Mesendoderm (in vitro differentiated cells): Measurements from ENCODE around the gene NLK.

Experiments
- DNase-seq: peaks from one replicate; pipeline ENCODE4 v3.0.0; 2013
- H2AK5ac ChIP-seq: 2 replicates; pipeline ENCODE4 v1.6.1; 2013; ENCODE audit warnings: low read length, inconsistent platforms
- H2BK120ac ChIP-seq: 2 replicates; pipeline ENCODE4 v1.6.1; 2013; ENCODE audit warnings: low read depth, mild to moderate bottlenecking, low read length, moderate library complexity, mixed read lengths
- H2BK15ac ChIP-seq: replicated peaks from 2 replicates; pipeline ENCODE4 v1.6.1; 2013; ENCODE audit warnings: low read depth, mild to moderate bottlenecking, moderate library complexity
- H2BK5ac ChIP-seq: 2 replicates; pipeline ENCODE4 v1.6.1; 2013; ENCODE audit warnings: low read length, inconsistent platforms
- H3K18ac ChIP-seq: 2 replicates; pipeline ENCODE4 v1.6.1; 2013; ENCODE audit warnings: mild to moderate bottlenecking, low read length, mixed read lengths
- H3K23ac ChIP-seq: one replicate; pipeline ENCODE4 v1.6.1; 2013; ENCODE audit warnings: low read length
- H3K27ac ChIP-seq: 2 replicates; pipeline ENCODE4 v1.5.1; 2013; ENCODE audit warnings: low read depth, mild to moderate bottlenecking, inconsistent platforms, low read length, moderate library complexity
- H3K27me3 ChIP-seq: 2 replicates; pipeline ENCODE4 v1.6.1; 2013; ENCODE audit warnings: low read length, control low read depth, mild to moderate bottlenecking, inconsistent platforms; ENCODE audit not compliant: insufficient read depth, poor library complexity
- H3K36me3 ChIP-seq: 2 replicates; pipeline ENCODE4 v1.6.1; 2013; ENCODE audit warnings: low read length, inconsistent platforms; ENCODE audit not compliant: control insufficient read depth, insufficient read depth
- H3K4ac ChIP-seq: one replicate; pipeline ENCODE4 v1.6.1; 2013; ENCODE audit warnings: low read depth, mild to moderate bottlenecking, low read length, moderate library complexity
- H3K4me1 ChIP-seq: 2 replicates; pipeline ENCODE4 v1.6.1; 2013; ENCODE audit warnings: low read depth, low read length, inconsistent platforms; ENCODE audit not compliant: control insufficient read depth
- H3K4me2 ChIP-seq: 2 replicates; pipeline ENCODE4 v1.6.1; 2013; ENCODE audit warnings: low read length
- H3K4me3 ChIP-seq: 2 replicates; pipeline ENCODE4 v1.5.1; 2013; ENCODE audit warnings: mild to moderate bottlenecking, low read length
- H3K56ac ChIP-seq: one replicate; pipeline ENCODE4 v1.6.1; 2013; ENCODE audit warnings: low read length
- H3K79me1 ChIP-seq: 2 replicates; pipeline ENCODE4 v1.6.1; 2013; ENCODE audit warnings: low read length, inconsistent platforms
- H3K79me2 ChIP-seq: 2 replicates; pipeline ENCODE4 v1.6.1; 2013; ENCODE audit warnings: mild to moderate bottlenecking, low read length; ENCODE audit not compliant: control insufficient read depth, insufficient read depth
- H3K9ac ChIP-seq: 2 replicates; pipeline ENCODE4 v1.6.1; 2013; ENCODE audit warnings: low read length, inconsistent platforms
- H4K5ac ChIP-seq: one replicate; pipeline ENCODE4 v1.6.1; 2013; ENCODE audit warnings: low read length
- H4K8ac ChIP-seq: one replicate; pipeline ENCODE4 v1.6.1; 2013; ENCODE audit warnings: low read depth, mild to moderate bottlenecking, control low read depth, low read length, moderate library complexity
- WGBS: extraction: QIAGEN DNeasy Blood & Tissue Kit; methylation state at CpG from one replicate; pipeline ENCODE4 v1.1.7; 2013; ENCODE audit warnings: low lambda C conversion rate, missing lambda C conversion rate; ENCODE audit not compliant: insufficient coverage; ENCODE audit errors: extremely low coverage; 5-methylcytosine and 5-hydroxymethylcytosine counted together

The NLK gene

GRCh38 chr17:28008513-28008912 lies 34.0 kb upstream of the NLK start:
- H3K79me1 ChIP-seq: no peaks in the 10 kb centered on the region
- H3K9ac ChIP-seq: no peak overlapping the region
- no peaks in the 10 kb centered on the region for H3K27me3 ChIP-seq
- no peak overlapping the region for H4K8ac ChIP-seq
- no peaks in the 10 kb centered on the region for H3K79me2 ChIP-seq
- no CpG with 5 or more reads among the region's 2 CpGs for WGBS
- H2AK5ac ChIP-seq: no peak overlapping the region
- no peak overlapping the region for H4K5ac ChIP-seq
- DNase-seq: peak; percentile 90
- H3K4ac ChIP-seq: no peak overlapping the region
- no peak overlapping the region for H3K18ac ChIP-seq
- H2BK5ac ChIP-seq: no peak overlapping the region
- no peak overlapping the region for H2BK120ac ChIP-seq
- H3K4me2 ChIP-seq: no peak overlapping the region
- no peaks in the 10 kb centered on the region for H3K4me1 ChIP-seq
- no peak overlapping the region for H3K27ac ChIP-seq
- no peaks in the 10 kb centered on the region for H3K36me3 ChIP-seq
- H2BK15ac ChIP-seq: no peak overlapping the region
- H3K23ac ChIP-seq: no peak overlapping the region
- no peak overlapping the region for H3K56ac ChIP-seq
- H3K4me3 ChIP-seq: no peak overlapping the region

DNA sequence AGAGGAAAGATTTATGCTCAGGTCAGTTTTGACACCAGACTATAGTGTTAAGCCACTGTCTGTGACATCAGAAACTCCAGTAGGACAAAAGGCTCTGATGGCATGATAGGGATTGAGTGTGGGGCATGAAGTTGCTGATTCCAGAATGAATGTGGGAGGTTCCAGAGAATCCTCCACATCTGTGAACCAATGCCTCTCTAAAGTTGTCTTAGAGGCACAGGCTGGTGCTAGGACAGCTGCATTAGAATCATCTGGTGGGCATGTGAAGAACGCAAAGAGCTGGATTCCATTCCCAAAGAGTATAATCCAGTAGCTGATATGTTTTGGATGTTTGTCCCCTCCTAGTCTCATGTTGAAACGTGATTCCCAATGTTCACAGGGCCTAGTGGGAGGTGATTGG lies 32.1 kb upstream of the NLK start:
- Histone ChIP-seq H3K56ac (no peak overlapping the region), H3K27me3 (no peaks in the 10 kb centered on the region), H2BK15ac (no peak overlapping the region), H3K79me2 (no peaks in the 10 kb centered on the region), H3K79me1 (no peaks in the 10 kb centered on the region), H2BK120ac (no peak overlapping the region), H3K18ac (no peak overlapping the region), H4K5ac (no peak overlapping the region), H3K27ac (no peak overlapping the region), H3K4ac (no peak overlapping the region), H3K4me2 (no peak overlapping the region), H2AK5ac (no peak overlapping the region), H4K8ac (no peak overlapping the region), H3K4me1 (no peaks in the 10 kb centered on the region), H3K23ac (no peak overlapping the region), H3K9ac (no peak overlapping the region), H3K36me3 (no peaks in the 10 kb centered on the region), H3K4me3 (no peak overlapping the region), H2BK5ac (no peak overlapping the region)
- no peak for DNase-seq
- no CpG with 5 or more reads among the region's 2 CpGs for WGBS

DNA sequence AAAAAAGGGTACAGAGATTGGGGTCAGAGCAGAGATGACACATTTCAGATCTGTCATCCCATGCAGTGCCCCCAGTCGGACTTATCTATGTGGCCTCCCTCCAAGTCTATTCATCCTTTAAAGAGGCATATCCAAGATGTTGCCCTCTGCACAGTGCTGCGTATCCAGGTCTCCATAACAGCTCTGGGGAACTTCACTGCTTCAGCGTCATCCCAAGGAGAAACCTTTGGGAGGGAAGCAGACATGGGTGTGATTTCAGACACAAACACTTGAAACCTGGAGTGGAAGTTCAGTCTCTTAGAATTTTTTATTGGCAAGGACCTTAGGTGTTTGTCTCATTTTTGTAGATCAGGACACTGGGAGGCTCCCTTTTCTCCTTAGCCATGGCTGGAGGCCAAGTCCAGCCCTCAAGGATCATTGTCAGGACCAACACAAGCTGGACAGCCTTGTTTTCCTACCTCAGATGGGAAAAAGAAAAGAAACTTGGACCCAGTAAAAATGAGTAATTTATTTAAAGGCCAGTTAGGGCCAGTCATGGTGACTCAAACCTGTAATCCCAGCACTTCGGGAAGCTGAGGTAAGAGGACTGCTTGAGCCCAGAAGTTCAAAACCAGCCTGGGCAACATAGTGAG lies 23.9 kb upstream of the NLK start:
- Histone ChIP-seq H4K5ac (no peak overlapping the region), H3K27me3 (no peaks in the 10 kb centered on the region), H3K79me1 (no peaks in the 10 kb centered on the region), H3K9ac (no peak overlapping the region), H3K23ac (no peak overlapping the region), H2BK5ac (no peak overlapping the region), H3K79me2 (no peaks in the 10 kb centered on the region), H2AK5ac (no peak overlapping the region), H3K4me2 (no peak overlapping the region), H3K18ac (no peak overlapping the region), H3K4me1 (no peaks in the 10 kb centered on the region), H3K27ac (no peak overlapping the region), H3K56ac (no peak overlapping the region), H4K8ac (no peak overlapping the region), H3K36me3 (no peaks in the 10 kb centered on the region), H3K4ac (no peak overlapping the region), H2BK120ac (no peak overlapping the region), H3K4me3 (no peak overlapping the region), H2BK15ac (no peak overlapping the region)
- DNase-seq: no peak
- WGBS: no CpG with 5 or more reads among the region's 4 CpGs

DNA sequence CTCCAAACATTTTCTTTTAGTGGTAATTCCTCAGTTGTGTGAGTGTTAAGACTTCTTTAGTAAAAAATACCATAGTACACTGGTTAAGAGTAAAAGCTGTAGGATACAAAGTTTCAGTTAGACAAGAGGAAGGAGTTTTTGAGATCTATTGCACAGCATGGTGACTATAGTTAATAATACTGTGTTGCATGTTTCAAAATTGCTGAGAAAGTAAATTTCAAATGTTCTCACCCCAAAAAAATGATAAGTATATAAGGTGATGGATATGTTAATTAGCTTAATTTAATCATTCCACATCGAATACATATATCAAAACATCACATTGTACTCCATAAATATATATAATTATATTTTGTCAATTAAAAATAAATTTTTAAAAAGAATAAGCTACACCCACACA lies 22.0 kb upstream of the NLK start:
- Histone ChIP-seq H3K23ac (no peak overlapping the region), H3K27ac (no peak overlapping the region), H3K36me3 (no peaks in the 10 kb centered on the region), H3K4me3 (no peak overlapping the region), H3K27me3 (no peaks in the 10 kb centered on the region), H3K4ac (no peak overlapping the region), H2BK15ac (no peak overlapping the region), H3K56ac (no peak overlapping the region), H2BK120ac (no peak overlapping the region), H3K9ac (no peak overlapping the region), H3K18ac (no peak overlapping the region), H4K8ac (no peak overlapping the region), H2BK5ac (no peak overlapping the region), H3K4me1 (no peaks in the 10 kb centered on the region), H3K4me2 (no peak overlapping the region), H3K79me1 (no peaks in the 10 kb centered on the region), H2AK5ac (no peak overlapping the region), H3K79me2 (no peaks in the 10 kb centered on the region), H4K5ac (no peak overlapping the region)
- no peak for DNase-seq
- no CpG with 5 or more reads among the region's 1 CpG for WGBS

- Histone ChIP-seq H3K27ac (no peak overlapping the region), H2AK5ac (no peak overlapping the region), H2BK5ac (no peak overlapping the region), H2BK15ac (no peak overlapping the region), H4K5ac (no peak overlapping the region), H3K4me3 (no peak overlapping the region), H4K8ac (no peak overlapping the region), H3K9ac (no peak overlapping the region), H3K36me3 (no peaks in the 10 kb centered on the region), H3K79me1 (no peaks in the 10 kb centered on the region), H3K18ac (no peak overlapping the region), H2BK120ac (no peak overlapping the region), H3K4me2 (no peak overlapping the region), H3K27me3 (no peaks in the 10 kb centered on the region), H3K4me1 (no peaks in the 10 kb centered on the region), H3K23ac (no peak overlapping the region), H3K4ac (no peak overlapping the region), H3K56ac (no peak overlapping the region), H3K79me2 (no peaks in the 10 kb centered on the region)
- DNase-seq: no peak
- WGBS: no CpG with 5 or more reads among the region's 1 CpG
Measured at GRCh38 chr17:28029044-28029443, 13.4 kb upstream of the NLK start.

- Histone ChIP-seq H2AK5ac (no peak overlapping the region), H3K23ac (no peak overlapping the region), H3K4me2 (no peak overlapping the region), H4K8ac (no peak overlapping the region), H2BK5ac (no peak overlapping the region), H3K56ac (no peak overlapping the region), H4K5ac (no peak overlapping the region), H3K4ac (no peak overlapping the region), H3K4me1 (no peaks in the 10 kb centered on the region), H3K9ac (no peak overlapping the region), H3K18ac (no peak overlapping the region), H2BK15ac (no peak overlapping the region), H3K27ac (no peak overlapping the region), H3K36me3 (no peaks in the 10 kb centered on the region), H2BK120ac (no peak overlapping the region), H3K4me3 (no peak overlapping the region), H3K79me2 (no peaks in the 10 kb centered on the region), H3K79me1 (no peaks in the 10 kb centered on the region), H3K27me3 (no peaks in the 10 kb centered on the region)
- no CpG with 5 or more reads among the region's 3 CpGs for WGBS
- no peak for DNase-seq
Measured at GRCh38 chr17:28030386-28030785, 12.1 kb upstream of the NLK start.
